ENCODE data around the gene GRIK2.

DNA sequence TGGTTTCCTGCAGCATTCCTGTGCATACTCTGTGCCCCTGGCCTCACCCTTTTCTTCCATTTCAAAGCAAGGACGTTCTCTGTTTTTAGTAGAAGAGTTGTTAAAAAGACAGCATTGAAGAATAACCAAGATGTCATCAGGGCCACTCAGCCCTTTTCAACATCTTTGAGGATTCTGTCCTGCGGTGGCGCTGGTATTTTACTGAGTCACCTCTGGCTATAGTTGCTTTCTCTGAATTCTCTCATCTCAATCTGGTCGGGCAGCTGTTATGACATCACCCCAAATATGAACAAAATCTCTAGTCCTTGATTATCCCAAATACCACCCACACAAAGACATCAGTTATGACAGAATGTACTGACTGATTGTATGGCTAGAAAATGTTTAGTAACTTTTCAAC, 204.2 kb downstream of the GRIK2 start:
- no peak for TF ChIP-seq POLR2A (IDR thresholded peaks at IDR 0.05)
- TF ChIP-seq, protein P1, sequence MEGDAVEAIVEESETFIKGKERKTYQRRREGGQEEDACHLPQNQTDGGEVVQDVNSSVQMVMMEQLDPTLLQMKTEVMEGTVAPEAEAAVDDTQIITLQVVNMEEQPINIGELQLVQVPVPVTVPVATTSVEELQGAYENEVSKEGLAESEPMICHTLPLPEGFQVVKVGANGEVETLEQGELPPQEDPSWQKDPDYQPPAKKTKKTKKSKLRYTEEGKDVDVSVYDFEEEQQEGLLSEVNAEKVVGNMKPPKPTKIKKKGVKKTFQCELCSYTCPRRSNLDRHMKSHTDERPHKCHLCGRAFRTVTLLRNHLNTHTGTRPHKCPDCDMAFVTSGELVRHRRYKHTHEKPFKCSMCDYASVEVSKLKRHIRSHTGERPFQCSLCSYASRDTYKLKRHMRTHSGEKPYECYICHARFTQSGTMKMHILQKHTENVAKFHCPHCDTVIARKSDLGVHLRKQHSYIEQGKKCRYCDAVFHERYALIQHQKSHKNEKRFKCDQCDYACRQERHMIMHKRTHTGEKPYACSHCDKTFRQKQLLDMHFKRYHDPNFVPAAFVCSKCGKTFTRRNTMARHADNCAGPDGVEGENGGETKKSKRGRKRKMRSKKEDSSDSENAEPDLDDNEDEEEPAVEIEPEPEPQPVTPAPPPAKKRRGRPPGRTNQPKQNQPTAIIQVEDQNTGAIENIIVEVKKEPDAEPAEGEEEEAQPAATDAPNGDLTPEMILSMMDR (IDR thresholded peaks at IDR 0.05) = no peak

Measured in Peyer's patch (tissue), 4 donors.